ENCODE measurements around the gene PCDH9. TPM values are rescaled to one million over a fixed set of nuclear protein-coding genes. Genes with fewer than 3 reads are reported as not detected.

Gene PCDH9
- polyA plus RNA-seq, 1 of the 3 experiments (the other 2 are of a cell fraction): 1.3 TPM

DNA sequence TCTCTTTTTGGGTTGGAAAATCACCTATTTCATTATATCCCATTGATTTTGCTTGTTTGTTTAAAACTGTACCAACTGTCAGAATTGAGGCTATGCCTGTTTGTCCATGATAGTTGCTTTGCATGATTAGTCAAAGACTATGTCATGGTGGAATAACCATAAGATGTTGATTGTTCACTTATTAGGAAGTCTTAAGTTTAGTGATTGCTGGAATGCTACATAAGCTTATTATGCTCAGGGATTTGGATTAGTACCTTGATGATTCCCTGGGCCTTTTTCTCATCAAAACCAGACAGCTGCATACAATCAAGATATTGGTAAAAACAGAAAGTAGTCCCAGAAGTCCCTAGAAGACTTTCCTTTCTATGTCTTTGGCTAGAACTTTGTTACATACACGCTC lies 954.7 kb downstream of the PCDH9 start:
- Histone ChIP-seq H3K79me2 (ENCODE audit: insufficient read depth) (no peaks in the 10 kb centered on the region), H2AFZ (ENCODE audit: low read depth) (no peak overlapping the region), H3K9me3 (no peaks in the 10 kb centered on the region; the same call in 1 of the 2 replicates), H3K9ac (no peak overlapping the region), H3K27me3 (ENCODE audit: insufficient read depth) (no peaks in the 10 kb centered on the region), H4K20me1 (ENCODE audit: insufficient read depth) (no peaks in the 10 kb centered on the region), H3K4me3 (ENCODE audit: low read depth in 2 of 2, low read length in 1 of 2) (no peak overlapping the region), H3K4me1 (ENCODE audit: control insufficient read depth in 1 of 2, insufficient read depth in 2 of 2, low read depth in 1 of 2, low read length in 1 of 2) (no peaks in the 10 kb centered on the region), H3K27ac (ENCODE audit: low read depth in 2 of 2, low read length in 1 of 2) (no peak overlapping the region), H3K4me2 (no peak overlapping the region), H3K36me3 (replicated peaks in 1 of 2; ENCODE audit: control insufficient read depth in 1 of 2, insufficient read depth in 2 of 2, low read length in 1 of 2) (no peaks in the 10 kb centered on the region), H3F3A (replicated peaks; ENCODE audit: insufficient read depth) (no peaks in the 10 kb centered on the region), H3K9me2 (no peaks in the 10 kb centered on the region)
- no peak for DNase-seq
- ChIA-PET CTCF (interaction anchor here (1.0 kb wide), 1 partner anchor 13 kb away, joined by 3 read pairs; no protein-coding TSS in a partner anchor), POLR2A (no interaction called here)
- 90% methylated on average over 1 of the region's 1 CpG for WGBS (ENCODE audit: low lambda C conversion rate)
- no peak for TF ChIP-seq EZH2phosphoT487 (IDR thresholded peaks at IDR 0.05; ENCODE audit: borderline replicate concordance, low read depth)
- no peak for TF ChIP-seq NFIC (IDR thresholded peaks at IDR 0.05; ENCODE audit: borderline replicate concordance)
- no peak for TF ChIP-seq RXRA (IDR thresholded peaks at IDR 0.05; ENCODE audit: borderline replicate concordance, low read depth)
- no peak for TF ChIP-seq RFX5 (IDR thresholded peaks at IDR 0.05; ENCODE audit: low read length)

- 47% methylated on average over 1 of the region's 1 CpG for WGBS (ENCODE audit: low lambda C conversion rate)
Measured at GRCh38 chr13:66273011-66273410, 957.1 kb downstream of the PCDH9 start.

More at GRCh38 chr13:66273011-66273410, 957.1 kb downstream of the PCDH9 start:
- Histone ChIP-seq H3K4me1 (ENCODE audit: control insufficient read depth in 1 of 2, insufficient read depth in 2 of 2, low read depth in 1 of 2, low read length in 1 of 2) (no peaks in the 10 kb centered on the region), H3K4me2 (no peak overlapping the region), H3K36me3 (replicated peaks in 1 of 2; ENCODE audit: control insufficient read depth in 1 of 2, insufficient read depth in 2 of 2, low read length in 1 of 2) (no peaks in the 10 kb centered on the region), H3K9me2 (no peaks in the 10 kb centered on the region), H3K27ac (ENCODE audit: low read depth in 2 of 2, low read length in 1 of 2) (no peak overlapping the region), H3K27me3 (ENCODE audit: insufficient read depth) (no peaks in the 10 kb centered on the region), H3F3A (replicated peaks; ENCODE audit: insufficient read depth) (no peaks in the 10 kb centered on the region), H3K79me2 (ENCODE audit: insufficient read depth) (no peaks in the 10 kb centered on the region), H2AFZ (ENCODE audit: low read depth) (no peak overlapping the region), H3K9me3 (no peaks in the 10 kb centered on the region), H3K4me3 (ENCODE audit: low read depth in 2 of 2, low read length in 1 of 2) (no peak overlapping the region), H4K20me1 (ENCODE audit: insufficient read depth) (no peaks in the 10 kb centered on the region), H3K9ac (no peak overlapping the region)
- POLR2A ChIA-PET: no interaction called here
- TF ChIP-seq FOXM1 (IDR thresholded peaks at IDR 0.05; ENCODE audit: low read depth) (no peak), NRF1 (IDR thresholded peaks at IDR 0.05; ENCODE audit: low read depth, low read length) (no peak), CHD2 (IDR thresholded peaks at IDR 0.05; ENCODE audit: low read length, partially characterized antibody) (no peak), MEF2A (IDR thresholded peaks at IDR 0.05; ENCODE audit: borderline replicate concordance, low read depth) (no peak), NFIC (IDR thresholded peaks at IDR 0.05; ENCODE audit: borderline replicate concordance) (no peak), RCOR1 (IDR thresholded peaks at IDR 0.05; ENCODE audit: low read length) (no peak), MXI1 (IDR thresholded peaks at IDR 0.05; ENCODE audit: low read depth, low read length) (no peak), RAD21 (IDR thresholded peaks at IDR 0.05; ENCODE audit: low read length) (no peak), RXRA (IDR thresholded peaks at IDR 0.05; ENCODE audit: borderline replicate concordance, low read depth) (no peak), EZH2phosphoT487 (IDR thresholded peaks at IDR 0.05; ENCODE audit: borderline replicate concordance, low read depth) (no peak), RFX5 (IDR thresholded peaks at IDR 0.05; ENCODE audit: low read length) (no peak), JUND (IDR thresholded peaks at IDR 0.05) (no peak), GATA2 (CRISPR knock-in tag; IDR thresholded peaks at IDR 0.05) (no peak), EP300 (IDR thresholded peaks at IDR 0.05; ENCODE audit: borderline replicate concordance in 1 of 2, low read depth in 1 of 2, low read length in 1 of 2) (no peak), SIN3A (IDR thresholded peaks at IDR 0.05; ENCODE audit: borderline replicate concordance, low read depth, low read length) (no peak), TCF12 (IDR thresholded peaks at IDR 0.05) (no peak)
- TF ChIP-seq, protein P1, sequence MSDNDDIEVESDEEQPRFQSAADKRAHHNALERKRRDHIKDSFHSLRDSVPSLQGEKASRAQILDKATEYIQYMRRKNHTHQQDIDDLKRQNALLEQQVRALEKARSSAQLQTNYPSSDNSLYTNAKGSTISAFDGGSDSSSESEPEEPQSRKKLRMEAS (IDR thresholded peaks at IDR 0.05; ENCODE audit: low read depth): no peak
- TF ChIP-seq, protein P2, sequence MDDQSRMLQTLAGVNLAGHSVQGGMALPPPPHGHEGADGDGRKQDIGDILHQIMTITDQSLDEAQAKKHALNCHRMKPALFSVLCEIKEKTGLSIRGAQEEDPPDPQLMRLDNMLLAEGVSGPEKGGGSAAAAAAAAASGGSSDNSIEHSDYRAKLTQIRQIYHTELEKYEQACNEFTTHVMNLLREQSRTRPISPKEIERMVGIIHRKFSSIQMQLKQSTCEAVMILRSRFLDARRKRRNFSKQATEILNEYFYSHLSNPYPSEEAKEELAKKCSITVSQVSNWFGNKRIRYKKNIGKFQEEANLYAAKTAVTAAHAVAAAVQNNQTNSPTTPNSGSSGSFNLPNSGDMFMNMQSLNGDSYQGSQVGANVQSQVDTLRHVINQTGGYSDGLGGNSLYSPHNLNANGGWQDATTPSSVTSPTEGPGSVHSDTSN (IDR thresholded peaks at IDR 0.05): no peak
- TF ChIP-seq, protein P3, sequence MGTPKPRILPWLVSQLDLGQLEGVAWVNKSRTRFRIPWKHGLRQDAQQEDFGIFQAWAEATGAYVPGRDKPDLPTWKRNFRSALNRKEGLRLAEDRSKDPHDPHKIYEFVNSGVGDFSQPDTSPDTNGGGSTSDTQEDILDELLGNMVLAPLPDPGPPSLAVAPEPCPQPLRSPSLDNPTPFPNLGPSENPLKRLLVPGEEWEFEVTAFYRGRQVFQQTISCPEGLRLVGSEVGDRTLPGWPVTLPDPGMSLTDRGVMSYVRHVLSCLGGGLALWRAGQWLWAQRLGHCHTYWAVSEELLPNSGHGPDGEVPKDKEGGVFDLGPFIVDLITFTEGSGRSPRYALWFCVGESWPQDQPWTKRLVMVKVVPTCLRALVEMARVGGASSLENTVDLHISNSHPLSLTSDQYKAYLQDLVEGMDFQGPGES (IDR thresholded peaks at IDR 0.05; ENCODE audit: low read depth, low read length): no peak
- no peak for DNase-seq
- CTCF ChIA-PET: no interaction called here

Data from SK-N-SH (cell line).